Panc1 (cell line): ENCODE measurements around the gene TCEAL9.
A peak's percentile ranks its signal among the peaks of the same experiment; 100 is the strongest.

Experiments
- CTCF ChIP-seq: fragments of 450-650 bp; IDR thresholded peaks from 2 replicates; pipeline ENCODE4 v1.5.1; 2017; ENCODE audit warnings: mild to moderate bottlenecking
- POLR2AphosphoS5 ChIP-seq: IDR thresholded peaks from 2 replicates; pipeline ENCODE4 v1.6.1; 2012; ENCODE audit warnings: mild to moderate bottlenecking, low read depth, low read length, moderate library complexity
- SIN3A ChIP-seq: IDR thresholded peaks from 2 replicates; pipeline ENCODE4 v1.6.1; 2012; ENCODE audit warnings: low read depth, mild to moderate bottlenecking, low read length, moderate library complexity, borderline replicate concordance; ENCODE audit not compliant: insufficient read depth
- TF ChIP-seq, protein P1 (sequence below), 2 experiments: IDR thresholded peaks; 2 replicates each; pipeline ENCODE4 v1.6.1; 2011 to 2012; ENCODE audit warnings: low read depth in 2 of 2, control low read depth in 1 of 2, low read length in 1 of 2, mild to moderate bottlenecking in 1 of 2, moderate library complexity in 1 of 2; ENCODE audit not compliant: insufficient read depth in 1 of 2

- TF ChIP-seq POLR2AphosphoS5: no peak
- TF ChIP-seq CTCF: no peak
- no peak for TF ChIP-seq SIN3A
- TF ChIP-seq, protein P1, sequence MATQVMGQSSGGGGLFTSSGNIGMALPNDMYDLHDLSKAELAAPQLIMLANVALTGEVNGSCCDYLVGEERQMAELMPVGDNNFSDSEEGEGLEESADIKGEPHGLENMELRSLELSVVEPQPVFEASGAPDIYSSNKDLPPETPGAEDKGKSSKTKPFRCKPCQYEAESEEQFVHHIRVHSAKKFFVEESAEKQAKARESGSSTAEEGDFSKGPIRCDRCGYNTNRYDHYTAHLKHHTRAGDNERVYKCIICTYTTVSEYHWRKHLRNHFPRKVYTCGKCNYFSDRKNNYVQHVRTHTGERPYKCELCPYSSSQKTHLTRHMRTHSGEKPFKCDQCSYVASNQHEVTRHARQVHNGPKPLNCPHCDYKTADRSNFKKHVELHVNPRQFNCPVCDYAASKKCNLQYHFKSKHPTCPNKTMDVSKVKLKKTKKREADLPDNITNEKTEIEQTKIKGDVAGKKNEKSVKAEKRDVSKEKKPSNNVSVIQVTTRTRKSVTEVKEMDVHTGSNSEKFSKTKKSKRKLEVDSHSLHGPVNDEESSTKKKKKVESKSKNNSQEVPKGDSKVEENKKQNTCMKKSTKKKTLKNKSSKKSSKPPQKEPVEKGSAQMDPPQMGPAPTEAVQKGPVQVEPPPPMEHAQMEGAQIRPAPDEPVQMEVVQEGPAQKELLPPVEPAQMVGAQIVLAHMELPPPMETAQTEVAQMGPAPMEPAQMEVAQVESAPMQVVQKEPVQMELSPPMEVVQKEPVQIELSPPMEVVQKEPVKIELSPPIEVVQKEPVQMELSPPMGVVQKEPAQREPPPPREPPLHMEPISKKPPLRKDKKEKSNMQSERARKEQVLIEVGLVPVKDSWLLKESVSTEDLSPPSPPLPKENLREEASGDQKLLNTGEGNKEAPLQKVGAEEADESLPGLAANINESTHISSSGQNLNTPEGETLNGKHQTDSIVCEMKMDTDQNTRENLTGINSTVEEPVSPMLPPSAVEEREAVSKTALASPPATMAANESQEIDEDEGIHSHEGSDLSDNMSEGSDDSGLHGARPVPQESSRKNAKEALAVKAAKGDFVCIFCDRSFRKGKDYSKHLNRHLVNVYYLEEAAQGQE (IDR thresholded peaks at IDR 0.05; ENCODE audit: insufficient read depth in 1 of 2, low read depth in 2 of 2, low read length in 1 of 2): peak in 1 of 2 experiments; percentile 58; a peak in 2 of 4 replicates
Measured at GRCh38 chrX:103347682-103348397, 8.5 kb upstream of the TCEAL9 start.
